GM10248 (cell line): ENCODE results near the gene MSH5.
A peak's percentile ranks its signal among the peaks of the same experiment; 100 is the strongest.
"Not testable (repeated sequence)": the region's sequence is repeated elsewhere in the genome, so short reads cannot be mapped to it uniquely, and the experiment has no call there.

Experiments
- CTCF ChIA-PET: fragments of 300-600 bp; sonication (Branson Sonifier 250); formaldehyde crosslinking; extraction: SDS; loops from one replicate; lab custom pipeline; 2021; ENCODE audit warnings: antibody characterized with exemption; lab: Yijun Ruan, JAX
- POLR2A ChIA-PET: fragments of 350-650 bp; sonication (Branson Sonifier 250); formaldehyde crosslinking; extraction: SDS; loops from one replicate; lab custom pipeline; 2020; ENCODE audit warnings: antibody characterized with exemption; lab: Yijun Ruan, JAX
- DNase-seq: peaks from one replicate; pipeline ENCODE4 v3.0.0; 2012; ENCODE audit errors: extremely low spot score
- CTCF ChIP-seq: IDR thresholded peaks from 2 replicates; pipeline ENCODE4 v1.5.1; 2012; ENCODE audit warnings: mild to moderate bottlenecking, low read depth; ENCODE audit errors: extremely low read depth, missing control alignments, control extremely low read depth

MSH5 gene

GRCh38 chr6:31796993-31797385 is 57.2 kb downstream of the MSH5 start:
- ChIA-PET CTCF (interaction anchor here (1.1 to 1.9 kb wide), 7 partner anchors 10 to 132 kb away, joined by 3 to 8 read pairs (median 4); partner anchors contain the start of gene GPANK1), POLR2A (interaction anchor here (1.9 kb wide), 1 partner anchor 30 kb away, joined by 14 read pairs; the partner anchor contains the start of gene HSPA1B)
- DNase-seq = no peak
- TF ChIP-seq CTCF = no peak

- ChIA-PET POLR2A (no interaction called here), CTCF (interaction anchor here (1.3 to 1.6 kb wide), 3 partner anchors 9 to 33 kb away, joined by 3 to 5 read pairs (median 4); partner anchors contain the start of gene LSM2)
- TF ChIP-seq CTCF = no peak
- no peak for DNase-seq
Observed at GRCh38 chr6:31797588-31797987, 57.8 kb downstream of the MSH5 start.

GRCh38 chr6:31799781-31800180 is 60.0 kb downstream of the MSH5 start:
- CTCF ChIA-PET = interaction anchor here (1.8 kb wide), 1 partner anchor 70 kb away, joined by 5 read pairs; the partner anchor contains the start of gene DDAH2
- POLR2A ChIA-PET = no interaction called here
- no peak for TF ChIP-seq CTCF
- DNase-seq = no peak

GRCh38 chr6:31801031-31801927 is 61.5 kb downstream of the MSH5 start:
- POLR2A ChIA-PET, CTCF ChIA-PET, DNase-seq: not testable (repeated sequence)

- POLR2A ChIA-PET = interaction anchor here (1.8 to 2.0 kb wide), 2 partner anchors 9 to 10 kb away, joined by 12 to 14 read pairs; partner anchors contain the start of genes HSPA1A, HSPA1L and VARS1
- DNase-seq = no peak
- no peak for TF ChIP-seq CTCF
- CTCF ChIA-PET = interaction anchor here (0.7 to 3.3 kb wide), 16 partner anchors 8 to 449 kb away, joined by 3 to 37 read pairs (median 5); partner anchors contain the start of genes ABHD16A, CLIC1, HSPA1A and HSPA1L
Observed at GRCh38 chr6:31805939-31806469, 66.2 kb downstream of the MSH5 start.

GRCh38 chr6:31806470-31807272 is 66.9 kb downstream of the MSH5 start, which contains the start of gene LSM2:
LSM2 (minus strand) TSS chr6:31806966; CDS start chr6:31806757, 209 bp downstream.
- ChIA-PET POLR2A (interaction anchor here (0.6 to 2.0 kb wide), 9 partner anchors 9 to 70 kb away, joined by 3 to 14 read pairs (median 4); partner anchors contain the start of genes HSPA1A, HSPA1B, HSPA1L and NEU1), CTCF (interaction anchor here (0.7 to 3.3 kb wide), 20 partner anchors 8 to 231 kb away, joined by 3 to 37 read pairs (median 5); partner anchors contain the start of genes ABHD16A, CLIC1, HSPA1A and HSPA1L)
- peak; percentile 100 for DNase-seq
- TF ChIP-seq CTCF = peak; percentile 39

- POLR2A ChIA-PET = not testable (repeated sequence)
Observed at GRCh38 chr6:31808599-31808998, 68.8 kb downstream of the MSH5 start.

More at GRCh38 chr6:31808599-31808998, 68.8 kb downstream of the MSH5 start:
- not testable (repeated sequence) for DNase-seq
- CTCF ChIA-PET = interaction anchor here (1.0 to 3.3 kb wide), 4 partner anchors 13 to 71 kb away, joined by 3 to 23 read pairs (median 4); partner anchors contain the start of genes CLIC1 and MSH5
